Measurements from ENCODE around the gene ALKBH4.

- no peak for TF ChIP-seq CTCF (optimal IDR thresholded peaks at IDR 0.05 in 1 of 3, IDR thresholded peaks at IDR 0.05 in 1 of 3, conservative IDR thresholded peaks at IDR 0.05 in 1 of 3; ENCODE audit: extremely low read depth in 1 of 3, insufficient read depth in 2 of 3, low read length in 3 of 3)
- TF ChIP-seq EZH2 (IDR thresholded peaks at IDR 0.05; ENCODE audit: low read length): no peak
Observed at GRCh38 chr7:102431617-102432298, 32.9 kb downstream of the ALKBH4 start.
